K562 (cell line): ENCODE measurements around the gene GALNT7. TPM values are rescaled to one million over a fixed set of nuclear protein-coding genes. Genes with fewer than 3 reads are reported as not detected.
A peak's percentile ranks its signal among the peaks of the same experiment; 100 is the strongest.

Experiments
- BACH1 ChIP-seq: fragments of 200-800 bp; sonication (Bioruptor generic); IDR thresholded peaks from 2 replicates; pipeline ENCODE4 v1.6.1; 2016; ENCODE audit warnings: missing genetic modification characterization, missing compliant biosample characterization
- BCOR ChIP-seq: fragments of 450-650 bp; IDR thresholded peaks from 2 replicates; pipeline ENCODE4 v1.6.1; 2016
- CBX3 ChIP-seq, 2 experiments: IDR thresholded peaks; 1 replicate in 1 of 2; 2 replicates in 1 of 2; pipeline ENCODE4 v1.6.1; 2012; ENCODE audit warnings: inconsistent platforms in 2 of 2, low read length in 2 of 2, borderline replicate concordance in 1 of 2, control low read depth in 1 of 2
- EHMT2 ChIP-seq: fragments of 450-650 bp; IDR thresholded peaks from 2 replicates; pipeline ENCODE4 v1.6.1; 2018; ENCODE audit warnings: antibody characterized with exemption
- ELF1 ChIP-seq: fragments of 200-800 bp; sonication (Bioruptor generic); IDR thresholded peaks from 2 replicates; pipeline ENCODE4 v1.6.1; 2016; ENCODE audit warnings: missing genetic modification characterization, missing compliant biosample characterization
- HES1 ChIP-seq: fragments of 450-650 bp; IDR thresholded peaks from 2 replicates; pipeline ENCODE4 v1.6.1; 2016; ENCODE audit warnings: low read depth, mild to moderate bottlenecking, moderate library complexity
- MNT ChIP-seq, 2 experiments: fragments of 450-650 bp; conservative IDR thresholded peaks; 2 replicates each; pipeline ENCODE4 v1.6.1; 2017; ENCODE audit warnings: mild to moderate bottlenecking in 2 of 2, moderate library complexity in 2 of 2
- MYBL2 ChIP-seq, 2 experiments: fragments of 450-650 bp in 1 of 2; sonication (generic) in 1 of 2; formaldehyde crosslinking in 1 of 2; IDR thresholded peaks; 2 replicates each; pipeline versions ENCODE4 v1.6.1 to v1.8.1; 2017 to 2022; ENCODE audit warnings: borderline replicate concordance in 1 of 2, inconsistent platforms in 1 of 2, low read depth in 1 of 2, mild to moderate bottlenecking in 1 of 2, missing genetic modification reagents in 1 of 2, moderate library complexity in 1 of 2
- PHB2 ChIP-seq: fragments of 450-650 bp; IDR thresholded peaks from 2 replicates; pipeline ENCODE4 v1.6.1; 2017; ENCODE audit warnings: low read depth
- PHF21A ChIP-seq: fragments of 450-650 bp; IDR thresholded peaks from 2 replicates; pipeline ENCODE4 v1.6.1; 2017; ENCODE audit warnings: low read depth, borderline replicate concordance
- PPARD ChIP-seq: fragments of 250-450 bp; sonication (Bioruptor Pico); IDR thresholded peaks from 2 replicates; pipeline ENCODE4 v1.8.0; 2022; ENCODE audit warnings: inconsistent platforms, mild to moderate bottlenecking, moderate library complexity
- REST ChIP-seq, 2 experiments: fragments of 450-650 bp; formaldehyde crosslinking in 1 of 2; IDR thresholded peaks; 2 replicates each; pipeline versions ENCODE4 v1.4.0 to v1.6.1; 2014 to 2020; ENCODE audit warnings: mild to moderate bottlenecking in 2 of 2, borderline replicate concordance in 1 of 2, low read depth in 1 of 2
- RNF2 ChIP-seq: sonication (generic); IDR thresholded peaks from 2 replicates; pipeline ENCODE4 v1.6.1; 2016
- USF2 ChIP-seq: sonication (generic); formaldehyde crosslinking; IDR thresholded peaks from 2 replicates; pipeline ENCODE4 v1.5.0; 2020; ENCODE audit warnings: missing genetic modification reagents
- ZNF76 ChIP-seq: fragments of 250-450 bp; sonication (Bioruptor Pico); IDR thresholded peaks from 2 replicates; pipeline ENCODE4 v1.4.0; 2020; ENCODE audit warnings: mild to moderate bottlenecking, moderate library complexity, borderline replicate concordance
- ZNF766 ChIP-seq: fragments of 200-800 bp; sonication (Bioruptor generic); conservative IDR thresholded peaks from 2 replicates; pipeline ENCODE4 v1.6.1; 2016; ENCODE audit warnings: missing genetic modification characterization, missing compliant biosample characterization
- polyA plus RNA-seq, 8 experiments: library from polyadenylated mRNA; depleted of rRNA in 4 of 8; stranded (reverse) in 5 of 8; unstranded in 3 of 8; fragments of >200 nt; fragmentation: Nextera tagmentation in 2 of 8; fragmentation: Illumina TruSeq in 1 of 8; extraction: Ambion mirVana in 2 of 8; extraction: Trizol in 1 of 8; gene quantifications; 2 replicates each; pipeline versions ENCODE4 v1.2.1 to v1.2.3, GENCODE V29; 2011 to 2014; ENCODE audit warnings: inconsistent platforms in 1 of 8, missing spikeins in 1 of 8
- total RNA-seq, 7 experiments: library from RNA; depleted of rRNA in 6 of 7; stranded (reverse); fragments of >200 nt in 6 of 7; fragmentation: Illumina TruSeq in 2 of 7; extraction: Trizol in 2 of 7; gene quantifications; 2 replicates each; pipeline versions ENCODE4 v1.2.1 to v1.2.3, GENCODE V29; 2011 to 2021; ENCODE audit warnings: low replicate concordance in 1 of 7

Gene GALNT7
- total and polyA plus RNA-seq, 9 of the 15 experiments (the other 6 are each of a cell fraction or from before 2014, with no cell fraction given) = 16.7 to 38.7 (median 31.1) TPM

GRCh38 chr4:173124209-173124865 is 44.3 kb upstream of the GALNT7 start (continued):
- TF ChIP-seq REST (IDR thresholded peaks at IDR 0.05; ENCODE audit: borderline replicate concordance) (no peak), REST (CRISPR knock-in tag; IDR thresholded peaks at IDR 0.05; ENCODE audit: low read depth) (no peak), PHB2 (peak; percentile 72), MYBL2 (IDR thresholded peaks at IDR 0.05; ENCODE audit: low read depth) (no peak), MYBL2 (CRISPR knock-in tag; IDR thresholded peaks at IDR 0.05; ENCODE audit: borderline replicate concordance) (no peak), MNT (conservative IDR thresholded peaks at IDR 0.05) (0 out of 4 replicates have a peak, but pooled peaks of 1 of the 2 experiments have one; percentile 26), RNF2 (no peak), USF2 (CRISPR knock-in tag) (no peak), BCOR (peak; percentile 35; the same call in 1 of the 2 replicates), ELF1 (tag) (no peak), HES1 (0 out of 2 replicates have a peak, but pooled peaks have one; percentile 22), ZNF76 (no peak), BACH1 (tag) (no peak), PHF21A (no peak), ZNF766 (CRISPR knock-in tag) (peak; percentile 54; the same call in 1 of the 2 replicates), CBX3 (IDR thresholded peaks at IDR 0.05; ENCODE audit: borderline replicate concordance in 1 of 2, low read length in 2 of 2) (no peak), PPARD (CRISPR knock-in tag) (no peak), EHMT2 (no peak)
